HG03175 (cell line): Measurements from ENCODE around the gene VPREB3.

Experiments used
- ATAC-seq: cut with Tn5 transposase; IDR thresholded peaks from one replicate; pipeline ENCODE4 v1.9.1; 2021; ENCODE audit warnings: mild to moderate bottlenecking, moderate library complexity; ENCODE audit not compliant: unreplicated experiment

VPREB3 gene

DNA sequence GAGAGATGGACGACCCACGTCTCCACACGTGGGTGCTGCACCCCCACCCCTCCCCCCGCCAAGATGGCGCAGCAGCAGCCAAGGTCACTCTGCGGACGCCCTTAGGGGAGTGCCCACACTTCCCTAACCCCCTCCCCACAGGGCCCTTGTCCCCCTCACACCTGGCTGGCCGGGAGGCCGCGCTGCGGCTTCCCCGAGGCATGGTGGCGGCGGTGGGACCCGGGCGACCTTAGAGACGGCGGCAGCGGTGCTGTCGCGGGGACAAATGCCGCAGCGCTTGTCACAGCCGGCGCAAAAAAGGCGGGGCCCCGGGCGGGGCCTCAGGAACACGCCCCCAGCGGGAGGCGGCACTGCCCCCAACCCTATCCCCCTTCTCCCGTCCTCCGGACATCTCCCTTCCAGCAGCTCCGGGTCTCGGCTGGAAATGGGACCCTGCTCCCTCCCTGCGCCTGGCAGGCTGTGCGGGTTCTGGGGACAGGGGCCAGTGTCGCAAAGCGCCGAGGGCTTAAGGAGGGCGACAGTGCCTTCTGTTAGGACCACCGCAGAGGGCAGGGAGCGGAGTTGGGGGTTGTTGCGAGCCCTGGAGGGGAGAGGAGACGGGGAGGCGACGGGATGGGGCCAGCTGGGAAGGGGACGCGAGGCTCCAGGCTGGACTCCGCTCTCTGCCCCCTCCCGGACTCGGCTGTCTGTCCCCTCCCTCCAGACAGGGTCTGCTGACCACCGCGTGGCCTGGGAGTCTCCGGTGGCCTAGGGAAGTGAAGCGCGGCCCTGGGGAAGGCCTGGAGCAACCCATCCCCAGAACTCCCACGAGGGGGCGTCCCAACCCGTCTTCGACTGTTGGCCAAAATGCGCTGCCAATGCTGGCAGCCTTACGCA is 13.7 kb upstream of the VPREB3 start, which contains the start of gene CHCHD10:
TSS of gene CHCHD10 (minus strand) at position 300 of the 876 bp plus-strand sequence. CDS start at position 202, 98 bp downstream.
- ATAC-seq = peak; percentile 57

DNA sequence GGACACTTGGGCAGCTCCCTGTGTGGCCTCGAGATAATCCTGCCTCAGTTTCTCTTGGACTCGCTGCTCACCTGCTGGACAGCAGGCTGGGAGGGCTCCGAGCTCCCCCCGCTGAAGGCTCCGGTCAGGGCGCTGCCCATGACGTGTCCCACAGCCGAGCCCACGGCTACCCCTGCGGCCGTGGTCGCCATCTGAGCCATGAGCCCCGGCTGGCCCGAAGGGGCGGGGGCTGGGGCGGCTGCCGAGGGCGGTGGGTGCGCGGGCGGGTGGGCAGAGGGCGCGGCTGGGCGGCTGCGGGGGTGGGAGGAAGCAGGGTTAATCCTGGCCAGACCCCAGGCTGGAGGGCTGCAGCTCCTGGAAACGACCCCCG is 13.1 kb upstream of the VPREB3 start:
- ATAC-seq = no peak

DNA sequence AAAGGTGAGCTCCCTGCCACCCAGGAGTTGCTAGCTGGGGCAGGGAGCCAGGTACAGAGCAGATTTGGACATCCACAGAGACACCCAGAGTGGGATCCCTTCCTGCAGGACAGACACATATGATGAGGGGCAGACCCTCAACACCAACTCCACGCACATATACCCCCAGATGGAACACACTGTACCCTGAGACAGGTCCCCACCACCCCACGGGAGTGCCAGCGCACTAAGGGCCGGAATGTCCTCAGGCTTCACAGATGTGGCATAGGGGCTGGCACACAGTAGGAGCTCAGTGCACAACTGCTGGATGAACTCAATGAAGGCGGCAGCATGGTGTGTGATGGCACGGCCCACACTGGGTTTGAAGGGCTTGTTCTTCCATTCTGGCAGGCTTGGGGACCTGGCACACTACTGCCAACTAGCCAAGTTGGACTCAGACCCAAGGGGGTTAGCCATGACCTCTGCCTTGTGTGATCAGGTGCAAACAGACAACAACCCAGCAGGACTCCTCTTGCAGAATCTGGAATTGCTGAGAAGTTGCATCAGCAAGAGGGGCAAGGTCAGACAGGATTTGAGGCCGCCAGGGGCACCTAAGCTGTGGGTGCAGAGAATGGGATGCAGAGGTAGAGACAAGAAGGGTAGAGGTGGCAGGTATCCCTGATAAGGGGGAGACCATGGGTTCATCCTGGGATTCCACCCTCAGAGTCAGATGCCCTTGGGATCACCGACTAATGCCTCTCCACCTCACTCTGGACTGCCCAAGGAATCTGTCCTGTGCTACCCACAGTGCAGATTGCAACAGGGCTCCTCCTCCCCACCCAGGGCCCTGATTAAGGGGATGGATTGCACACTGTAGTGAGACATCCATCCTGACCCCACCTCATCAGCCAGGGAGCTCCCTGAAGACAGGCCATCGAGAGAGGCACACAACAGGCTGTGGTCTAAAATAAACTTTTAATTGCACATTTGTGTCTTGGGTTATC is 11.0 kb upstream of the VPREB3 start:
- ATAC-seq = no peak

DNA sequence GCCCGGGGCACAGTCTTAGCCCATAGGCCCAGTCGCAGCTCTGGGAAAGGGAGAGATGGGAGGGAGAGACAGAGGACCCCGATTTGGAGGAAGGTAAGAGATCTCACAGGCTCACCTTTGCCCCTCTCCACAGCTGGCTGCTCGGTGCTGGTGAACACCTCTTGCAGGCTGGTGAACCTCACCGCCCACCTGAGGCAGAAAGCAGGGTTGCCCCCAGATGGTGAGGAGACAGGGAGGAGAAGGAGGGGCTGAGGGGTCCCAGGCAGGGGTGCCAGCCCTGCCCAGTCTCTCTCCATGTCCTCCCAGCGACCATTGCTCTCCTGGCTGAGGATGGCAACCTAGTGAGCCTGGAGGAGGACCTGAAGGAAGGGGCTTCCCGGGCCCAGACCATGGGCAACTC is 9.7 kb upstream of the VPREB3 start:
- no peak for ATAC-seq

DNA sequence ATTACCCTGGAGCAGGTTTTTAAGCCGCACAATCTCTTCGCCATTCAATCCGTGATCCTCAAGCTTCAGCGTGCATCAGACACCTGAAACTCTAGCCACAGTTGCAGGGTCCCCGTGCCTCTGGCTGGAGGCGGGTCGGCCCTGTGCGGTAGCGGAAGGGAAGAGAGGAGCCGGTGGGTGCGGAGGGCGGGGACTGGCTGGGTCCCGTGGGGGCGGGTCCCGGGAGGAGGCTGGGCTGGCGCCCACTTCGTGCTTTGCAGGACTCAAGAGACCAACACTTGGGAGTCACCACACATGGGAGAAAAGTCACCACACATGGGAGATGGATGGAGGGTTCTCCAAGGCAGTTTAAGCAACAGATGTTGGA is 9.3 kb upstream of the VPREB3 start:
- ATAC-seq = no peak

DNA sequence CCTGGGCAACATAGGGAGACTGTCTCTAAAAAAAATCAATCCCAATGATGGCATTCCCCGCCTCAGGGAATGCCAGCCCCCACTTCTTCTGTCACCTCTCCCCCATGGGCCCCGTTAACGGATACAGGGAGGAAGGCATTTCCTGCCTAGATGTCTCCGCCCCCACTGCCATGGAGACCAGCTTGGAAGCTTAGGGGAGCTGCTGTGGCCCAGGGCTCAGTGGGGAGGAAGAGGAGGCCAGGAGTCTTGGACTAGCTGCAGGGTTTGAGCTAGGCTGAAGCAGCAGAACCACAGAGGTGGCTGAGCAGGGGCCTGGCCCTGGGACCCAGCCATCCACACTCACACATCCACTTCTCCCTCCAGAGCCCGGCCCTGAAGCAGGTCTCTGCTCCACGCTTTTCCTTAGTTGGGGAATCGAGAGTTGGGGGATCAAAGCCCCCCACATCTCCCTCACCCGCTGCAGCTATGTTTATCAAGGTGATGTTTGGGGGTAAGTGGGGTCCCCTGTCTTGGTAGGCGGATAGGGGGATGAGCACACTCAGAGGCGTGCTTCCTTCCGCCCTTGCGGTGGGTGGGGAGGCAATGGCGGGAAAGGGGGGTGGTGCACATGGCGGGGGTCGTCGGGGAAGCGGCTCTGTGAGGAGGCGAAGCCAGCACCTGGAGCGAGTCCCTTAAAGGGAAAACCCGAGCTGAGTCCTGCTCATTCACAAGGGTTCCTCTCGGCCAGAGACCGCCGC is 8.8 kb upstream of the VPREB3 start, which contains the start of gene C22orf15:
TSS of gene C22orf15 (plus strand) at position 149 of the 737 bp plus-strand sequence. CDS start at position 466, 317 bp downstream.
- no peak for ATAC-seq

DNA sequence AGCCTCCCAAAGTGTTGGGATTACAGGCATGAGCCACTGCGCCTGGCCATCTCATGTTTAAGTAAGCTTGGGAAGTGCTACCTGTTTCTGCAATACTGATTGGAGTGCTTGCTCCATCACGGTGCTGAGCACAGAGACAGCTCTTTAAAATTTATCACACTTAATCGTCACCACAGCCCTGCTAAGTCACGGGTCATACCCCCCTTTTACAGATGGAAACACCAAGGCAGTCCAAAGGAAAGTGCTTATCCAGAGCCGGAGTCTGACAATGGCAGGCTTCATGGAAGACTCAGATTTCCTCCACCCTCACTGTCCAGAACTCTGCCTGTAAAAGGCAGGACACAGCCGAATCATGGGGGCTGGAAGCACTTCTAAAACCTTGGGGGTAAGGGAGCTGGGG is 5.8 kb upstream of the VPREB3 start:
- ATAC-seq = no peak

DNA sequence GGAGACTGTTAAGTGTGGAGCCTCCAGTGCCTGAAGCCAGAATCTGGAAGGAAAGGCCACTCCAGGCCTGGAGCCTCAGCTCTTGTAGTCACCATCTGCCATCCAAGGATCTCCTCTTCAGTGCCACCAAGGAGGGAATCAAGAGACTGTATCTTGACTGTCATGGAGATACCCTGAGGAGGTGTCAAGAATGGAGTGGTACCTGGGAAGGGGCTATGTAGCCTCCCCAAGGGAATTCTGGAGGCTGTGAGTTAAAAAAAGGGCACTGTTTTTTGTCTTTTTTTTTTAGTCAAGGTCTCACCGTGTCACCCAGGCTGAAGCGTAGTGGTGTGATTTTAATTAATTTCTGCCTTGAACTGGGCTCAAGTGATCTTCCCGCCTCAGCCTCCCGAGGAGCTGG is 5.3 kb upstream of the VPREB3 start:
- no peak for ATAC-seq

DNA sequence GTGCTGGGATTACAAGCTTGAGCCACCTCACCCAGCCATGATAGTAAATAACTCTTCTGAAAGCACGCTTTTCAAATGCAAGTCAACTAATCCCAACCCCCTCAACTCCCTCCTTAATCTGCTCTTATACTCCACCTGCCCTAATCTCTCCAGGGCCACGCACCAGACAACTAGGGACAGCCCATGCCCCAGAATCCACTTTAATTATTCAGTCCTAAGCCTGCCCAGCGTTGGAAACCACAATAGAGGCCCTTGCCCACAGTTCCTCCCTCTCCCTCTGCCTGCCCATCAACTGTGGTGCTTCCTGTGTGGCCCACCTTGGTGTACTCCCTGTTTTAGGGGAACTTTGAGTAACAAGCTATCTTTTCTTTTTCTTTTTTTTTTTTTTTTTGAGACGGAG is 2.7 kb upstream of the VPREB3 start:
- ATAC-seq = no peak

DNA sequence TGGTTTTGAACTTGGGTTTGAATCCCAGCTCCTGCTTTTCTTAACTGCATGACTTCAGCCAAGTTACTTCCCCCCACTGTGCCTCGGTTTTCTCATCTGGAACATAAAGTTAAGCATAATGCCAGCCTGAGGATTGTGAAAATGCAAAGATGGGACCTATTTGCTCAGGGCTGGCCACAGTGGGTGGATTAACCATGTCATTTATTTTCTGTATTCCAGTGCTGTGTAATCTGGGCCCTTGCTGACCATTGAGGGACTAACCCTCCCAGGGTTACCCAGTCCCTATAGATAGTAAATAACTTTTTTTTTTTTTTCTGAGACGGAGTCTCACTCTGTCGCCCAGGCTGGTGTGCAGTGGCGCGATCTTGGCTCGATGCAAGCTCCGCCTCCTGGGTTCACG is 1.5 kb upstream of the VPREB3 start:
- ATAC-seq = no peak

DNA sequence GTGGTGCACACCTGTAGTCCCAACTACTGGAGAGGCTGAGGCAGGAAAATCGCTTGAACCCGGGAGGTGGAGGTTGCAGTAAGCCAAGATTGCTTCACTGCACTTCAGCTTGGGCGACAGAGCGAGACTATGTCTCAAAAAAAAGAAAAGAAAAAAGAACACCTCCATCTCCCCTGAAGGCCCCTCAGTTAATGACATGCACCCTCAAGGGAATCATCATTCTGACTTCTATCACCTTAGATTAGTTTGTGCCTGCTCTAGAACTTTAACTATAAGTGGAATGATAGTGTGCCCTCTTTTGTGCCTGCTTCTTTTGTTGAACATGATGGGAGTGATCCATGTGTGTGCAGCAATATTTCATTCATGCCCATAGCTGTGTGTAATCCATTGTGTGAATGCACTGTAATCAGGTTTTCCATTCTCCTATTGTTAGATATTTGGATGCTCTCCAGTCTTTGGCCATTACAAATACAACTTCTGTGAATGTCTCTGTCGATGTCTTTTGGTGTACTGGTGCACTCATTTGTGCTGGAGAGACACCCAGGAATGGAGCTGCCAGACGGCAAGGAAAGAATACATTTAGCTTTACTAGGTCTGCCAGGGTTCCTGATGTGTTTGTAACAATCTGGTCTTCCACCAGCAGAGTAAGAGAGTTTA is 883 bp upstream of the VPREB3 start:
- ATAC-seq = no peak

DNA sequence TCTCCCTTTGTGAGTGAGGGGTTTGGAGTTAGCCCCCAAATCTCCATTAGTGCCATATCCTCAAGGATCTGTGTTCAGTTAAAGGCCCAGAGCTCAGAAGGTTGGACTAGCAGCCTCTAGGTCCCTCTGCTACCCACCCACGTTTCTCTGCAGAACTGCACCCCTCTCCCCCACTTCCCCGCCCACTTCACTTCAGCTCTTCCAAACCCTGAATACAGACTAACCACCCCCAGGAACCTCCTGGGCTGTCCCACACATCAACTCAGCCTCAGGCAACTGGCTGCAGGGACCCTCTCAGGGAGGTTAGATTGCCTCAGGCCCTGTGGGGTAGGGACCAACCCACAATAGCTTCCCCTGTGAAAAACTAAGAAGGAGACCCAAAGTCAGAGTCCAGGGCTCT is 840 bp downstream of the VPREB3 start:
- ATAC-seq = no peak

DNA sequence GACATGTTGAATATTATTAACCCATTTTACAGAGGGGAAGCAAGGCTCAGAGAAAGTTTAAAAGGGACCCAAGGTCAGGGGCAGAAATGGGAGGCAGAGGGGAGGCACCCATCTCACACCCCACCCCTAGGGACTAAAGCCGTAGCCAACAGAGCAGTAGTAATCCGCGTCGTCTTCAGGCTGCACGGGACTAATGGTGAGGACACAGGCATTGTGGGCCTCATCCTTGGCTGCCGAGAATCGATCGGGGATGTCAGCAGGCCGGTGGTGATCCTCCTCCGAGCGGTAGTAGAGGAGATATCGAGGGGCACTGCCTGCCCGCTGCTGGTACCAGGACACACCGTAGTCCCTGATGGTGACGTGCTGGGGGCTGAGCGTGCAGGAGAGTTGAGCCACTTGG is 1.5 kb downstream of the VPREB3 start:
- no peak for ATAC-seq

DNA sequence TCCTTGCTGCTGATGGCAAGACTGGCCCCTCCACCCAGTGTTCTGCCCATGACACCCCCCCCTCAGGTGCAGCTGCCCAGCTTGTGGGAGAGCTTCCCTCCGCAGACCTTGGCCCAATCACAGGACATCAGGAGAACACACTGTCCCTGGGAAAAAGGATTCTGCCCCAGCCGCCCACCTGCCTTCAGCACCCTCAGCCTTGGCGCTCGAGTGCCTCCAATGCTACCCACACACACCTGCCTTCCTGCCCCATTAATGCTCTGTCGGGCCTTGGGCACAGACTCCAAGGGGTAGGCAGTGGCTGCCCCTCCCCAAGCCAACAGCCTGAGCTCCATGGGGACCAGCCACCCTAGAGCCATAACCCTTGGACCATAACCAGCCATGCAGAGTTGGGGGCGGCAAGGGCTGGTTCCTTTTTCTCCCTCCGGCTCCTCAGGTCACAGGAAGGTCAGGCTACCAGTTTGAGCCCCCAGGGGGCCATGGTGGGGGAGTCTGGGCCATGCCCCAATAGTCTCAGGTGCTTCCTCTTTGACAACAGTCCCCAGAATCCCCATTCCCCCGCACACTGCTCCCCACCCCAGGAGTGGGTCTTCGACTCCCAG is 2.0 kb downstream of the VPREB3 start:
- ATAC-seq = peak; percentile 34

DNA sequence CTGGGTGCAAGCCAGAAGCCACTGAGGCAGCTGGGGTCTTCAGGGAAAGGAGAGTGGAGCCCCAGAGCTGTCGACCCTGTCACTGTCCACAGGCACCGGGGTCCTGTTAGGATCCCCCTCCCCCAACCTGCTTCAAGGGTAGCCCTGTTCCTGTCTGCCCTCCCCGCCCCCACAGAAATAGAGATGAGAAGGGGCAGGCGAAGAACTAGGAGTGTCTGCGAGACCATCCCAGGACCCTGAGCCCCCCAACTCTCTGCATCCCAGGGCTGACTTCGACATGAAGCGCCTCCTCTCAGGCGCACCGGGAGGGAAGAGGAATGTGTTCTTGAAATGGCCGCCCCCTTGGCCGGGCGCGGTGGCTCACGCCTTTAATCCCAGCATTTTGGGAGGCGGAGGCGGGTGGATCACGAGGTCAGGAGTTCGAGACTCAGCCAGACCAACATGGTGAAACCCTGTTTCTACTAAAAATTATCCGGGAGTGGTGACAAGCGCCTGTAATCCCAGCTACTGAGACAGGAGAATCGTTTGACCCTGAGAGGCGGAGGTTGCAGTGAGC is 2.7 kb downstream of the VPREB3 start:
- ATAC-seq = peak; percentile 16

DNA sequence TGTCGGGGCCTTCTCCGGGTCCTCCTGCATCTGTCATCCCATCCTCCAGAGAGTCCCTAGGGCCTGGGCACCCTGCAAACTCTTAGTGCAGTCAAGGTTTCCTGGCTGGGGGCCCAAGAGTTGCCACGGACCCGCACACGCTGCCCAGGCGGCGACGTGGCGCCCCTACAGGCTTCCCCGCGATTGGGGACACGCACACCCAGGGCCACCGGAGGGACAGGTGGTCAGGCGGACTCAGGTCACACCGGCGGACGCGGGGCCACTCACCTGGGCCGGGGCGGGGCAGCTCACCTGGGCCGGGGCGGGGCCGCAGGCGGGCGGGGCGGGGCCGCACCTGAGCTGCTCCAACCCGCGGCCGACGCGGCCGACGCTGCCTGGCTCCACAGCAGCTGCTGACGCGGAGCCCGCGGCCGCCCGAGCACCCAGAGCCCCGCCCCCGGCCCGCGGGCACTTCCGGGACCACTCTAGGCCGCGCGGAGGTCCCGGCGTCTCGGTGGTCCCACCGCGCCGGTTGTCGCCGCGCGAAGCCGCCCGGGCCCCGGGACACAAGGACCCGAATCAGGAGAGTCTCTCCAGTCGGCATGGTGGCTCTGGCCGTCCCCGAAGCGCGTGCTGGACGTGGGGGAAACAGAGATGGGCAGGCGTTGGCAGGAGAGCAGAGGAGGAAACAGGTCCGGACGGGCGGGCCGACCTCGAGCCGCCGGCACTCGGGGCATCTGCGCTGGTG is 3.3 kb downstream of the VPREB3 start, which contains the start of gene ZNF70:
TSS of gene ZNF70 (minus strand) at position 399 of the 727 bp plus-strand sequence. CDS start 5,972 bp downstream, outside the sequence.
- ATAC-seq = peak; percentile 77

DNA sequence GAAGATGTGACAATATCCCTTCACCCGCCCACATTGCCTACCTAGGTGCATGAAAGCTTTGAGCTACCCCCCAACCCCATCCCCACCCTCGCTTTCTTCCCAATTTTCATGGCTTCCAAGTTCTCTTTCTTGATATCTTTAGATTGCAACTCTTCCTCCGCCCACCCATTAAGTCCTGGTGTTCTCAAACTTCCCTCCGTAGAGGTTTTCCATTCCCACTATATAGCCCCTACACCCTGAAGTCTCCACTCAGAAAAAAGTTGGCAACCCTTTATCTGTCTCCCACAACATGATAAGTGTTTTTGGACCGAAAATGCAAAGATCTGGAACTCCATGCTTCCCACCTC is 3.9 kb downstream of the VPREB3 start:
- no peak for ATAC-seq

DNA sequence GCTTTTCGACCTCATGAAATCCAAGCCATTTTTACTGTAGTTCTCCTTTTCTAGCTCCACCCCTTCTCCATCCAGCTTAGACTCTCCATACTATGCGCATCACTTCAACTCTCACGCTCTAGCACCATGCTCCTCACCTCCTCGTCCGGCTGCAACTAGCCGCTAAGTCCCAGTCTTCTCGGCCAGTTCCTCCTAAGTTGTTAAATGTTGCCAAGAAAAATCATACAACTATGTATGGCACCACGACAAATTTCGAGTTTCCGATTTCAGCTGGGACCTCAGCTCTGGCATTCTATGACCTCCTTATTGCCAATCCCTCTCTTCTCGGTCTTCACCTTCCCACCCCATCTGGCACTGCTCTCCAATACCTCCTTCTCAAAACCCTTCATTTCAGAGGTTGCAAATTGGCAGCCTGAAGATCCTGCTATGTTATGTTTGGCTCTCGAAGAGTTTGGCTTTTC is 4.4 kb downstream of the VPREB3 start:
- ATAC-seq = no peak

DNA sequence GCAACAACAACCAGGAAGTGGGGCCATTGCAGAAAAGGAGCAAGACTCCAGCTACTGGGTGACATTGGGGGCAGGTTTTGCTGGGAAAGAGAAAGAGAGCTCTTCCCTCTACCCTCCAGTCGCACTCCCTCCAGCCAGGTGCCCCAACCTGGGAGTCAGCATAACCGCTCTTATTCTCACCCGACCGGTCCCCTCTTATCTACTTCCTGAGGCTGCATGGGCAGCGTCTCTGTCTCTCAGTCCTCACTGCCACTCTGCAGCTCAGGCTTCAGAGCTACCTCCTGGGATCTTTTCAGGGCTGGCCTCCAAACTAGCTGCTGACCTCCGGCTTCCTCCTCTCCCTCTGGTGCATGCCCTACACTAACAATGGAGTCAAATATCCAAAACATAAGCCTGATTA is 8.4 kb downstream of the VPREB3 start:
- ATAC-seq = no peak
